HepG2 (cell line): ENCODE measurements around the gene DCC.

Experiments used
- ATF3 ChIP-seq: sonication (generic); formaldehyde crosslinking; IDR thresholded peaks from 2 replicates; pipeline ENCODE4 v1.4.0; 2020; ENCODE audit warnings: missing genetic modification reagents
- CEBPB ChIP-seq: IDR thresholded peaks from 2 replicates; pipeline ENCODE4 v1.6.1; 2011; ENCODE audit warnings: low read depth, low read length, improper control_type of control experiment, borderline replicate concordance
- SAP130 ChIP-seq: IDR thresholded peaks from 2 replicates; pipeline ENCODE4 v1.6.1; 2016; ENCODE audit warnings: low read depth
- ZNF510 ChIP-seq: sonication (generic); formaldehyde crosslinking; IDR thresholded peaks from 2 replicates; pipeline ENCODE4 v1.4.0; 2020; ENCODE audit warnings: low read depth, mild to moderate bottlenecking, missing genetic modification reagents
- ZNF549 ChIP-seq: sonication (generic); formaldehyde crosslinking; IDR thresholded peaks from 2 replicates; pipeline ENCODE4 v1.5.0; 2020; ENCODE audit warnings: missing genetic modification reagents
- ZNF639 ChIP-seq: conservative IDR thresholded peaks from 2 replicates; pipeline ENCODE4 v1.6.1; 2018; ENCODE audit warnings: missing genetic modification reagents
- ZNF777 ChIP-seq: sonication (generic); formaldehyde crosslinking; IDR thresholded peaks from 2 replicates; pipeline ENCODE4 v1.4.0; 2020; ENCODE audit warnings: missing genetic modification reagents
- TF ChIP-seq, protein P1 (sequence below): sonication (generic); formaldehyde crosslinking; IDR thresholded peaks from 2 replicates; pipeline ENCODE4 v1.4.0; 2020; ENCODE audit warnings: missing genetic modification reagents
- TF ChIP-seq, protein P2 (sequence below): sonication (generic); formaldehyde crosslinking; IDR thresholded peaks from 2 replicates; pipeline ENCODE4 v1.5.0; 2020; ENCODE audit warnings: mild to moderate bottlenecking, missing genetic modification reagents, moderate library complexity

GRCh38 chr18:52546686-52547346, 206.8 kb downstream of the DCC start:
- TF ChIP-seq, protein P1, sequence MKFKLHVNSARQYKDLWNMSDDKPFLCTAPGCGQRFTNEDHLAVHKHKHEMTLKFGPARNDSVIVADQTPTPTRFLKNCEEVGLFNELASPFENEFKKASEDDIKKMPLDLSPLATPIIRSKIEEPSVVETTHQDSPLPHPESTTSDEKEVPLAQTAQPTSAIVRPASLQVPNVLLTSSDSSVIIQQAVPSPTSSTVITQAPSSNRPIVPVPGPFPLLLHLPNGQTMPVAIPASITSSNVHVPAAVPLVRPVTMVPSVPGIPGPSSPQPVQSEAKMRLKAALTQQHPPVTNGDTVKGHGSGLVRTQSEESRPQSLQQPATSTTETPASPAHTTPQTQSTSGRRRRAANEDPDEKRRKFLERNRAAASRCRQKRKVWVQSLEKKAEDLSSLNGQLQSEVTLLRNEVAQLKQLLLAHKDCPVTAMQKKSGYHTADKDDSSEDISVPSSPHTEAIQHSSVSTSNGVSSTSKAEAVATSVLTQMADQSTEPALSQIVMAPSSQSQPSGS = no peak
- TF ChIP-seq, protein P2, sequence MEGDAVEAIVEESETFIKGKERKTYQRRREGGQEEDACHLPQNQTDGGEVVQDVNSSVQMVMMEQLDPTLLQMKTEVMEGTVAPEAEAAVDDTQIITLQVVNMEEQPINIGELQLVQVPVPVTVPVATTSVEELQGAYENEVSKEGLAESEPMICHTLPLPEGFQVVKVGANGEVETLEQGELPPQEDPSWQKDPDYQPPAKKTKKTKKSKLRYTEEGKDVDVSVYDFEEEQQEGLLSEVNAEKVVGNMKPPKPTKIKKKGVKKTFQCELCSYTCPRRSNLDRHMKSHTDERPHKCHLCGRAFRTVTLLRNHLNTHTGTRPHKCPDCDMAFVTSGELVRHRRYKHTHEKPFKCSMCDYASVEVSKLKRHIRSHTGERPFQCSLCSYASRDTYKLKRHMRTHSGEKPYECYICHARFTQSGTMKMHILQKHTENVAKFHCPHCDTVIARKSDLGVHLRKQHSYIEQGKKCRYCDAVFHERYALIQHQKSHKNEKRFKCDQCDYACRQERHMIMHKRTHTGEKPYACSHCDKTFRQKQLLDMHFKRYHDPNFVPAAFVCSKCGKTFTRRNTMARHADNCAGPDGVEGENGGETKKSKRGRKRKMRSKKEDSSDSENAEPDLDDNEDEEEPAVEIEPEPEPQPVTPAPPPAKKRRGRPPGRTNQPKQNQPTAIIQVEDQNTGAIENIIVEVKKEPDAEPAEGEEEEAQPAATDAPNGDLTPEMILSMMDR (CRISPR knock-in tag) = no peak
- TF ChIP-seq ZNF510 (CRISPR knock-in tag) (no peak), ZNF777 (CRISPR knock-in tag) (no peak), SAP130 (CRISPR knock-in tag) (no peak), CEBPB (no peak), ZNF549 (CRISPR knock-in tag) (no peak), ATF3 (no peak), ZNF639 (no peak)
